Measurements from ENCODE around the gene BEST4.

DNA sequence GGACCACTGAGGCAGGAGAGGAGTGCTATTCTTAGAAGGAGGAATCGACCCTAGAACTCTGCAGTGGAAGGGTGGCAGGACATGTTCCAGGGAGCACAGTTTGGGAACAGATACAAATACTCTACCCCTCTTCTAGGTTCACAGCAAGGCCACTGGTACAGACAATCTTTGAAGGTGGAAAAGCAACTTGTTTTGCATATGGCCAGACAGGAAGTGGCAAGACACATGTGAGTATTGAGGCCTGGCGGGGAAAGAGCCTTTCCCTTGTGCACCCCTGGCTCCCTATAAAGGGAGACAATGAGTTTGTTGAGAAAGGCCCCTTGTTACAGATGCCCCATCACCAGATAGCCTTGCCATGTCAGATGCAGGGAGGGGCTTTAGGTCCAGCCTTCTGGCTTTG lies 30.6 kb downstream of the BEST4 start:
- no peak for TF ChIP-seq GATA2 (IDR thresholded peaks at IDR 0.05; ENCODE audit: low read depth, low read length)
- TF ChIP-seq GATA3 (IDR thresholded peaks at IDR 0.05; ENCODE audit: low read depth, low read length): no peak
